Stimulated activated naive B cell treated with anti-CD40 and anti-IgM and Interleukin-4, amounts not matched to agents 10 μg/mL and 1 μg/mL and 100 μg/mL, for 72 hours (primary cell): ENCODE measurements around the gene PRB2.

Experiments
- ATAC-seq, 2 donors: fragments of 150-1000 bp; cut with Tn5 transposase; replicated peaks; 2 replicates each; pipeline ENCODE4 v1.10.0; 2021; ENCODE audit warnings: moderate library complexity in 1 of 2
- DNase-seq: peaks from one replicate; pipeline ENCODE4 v3.0.0; 2021
- H3K27ac Mint-ChIP-seq: one replicate; pipeline ENCODE4 v1.8.0; 2022; ENCODE audit warnings: mild to moderate bottlenecking, mixed read lengths
- H3K27me3 Mint-ChIP-seq, 2 donors: one replicate each; pipeline ENCODE4 v1.8.0; 2022; ENCODE audit warnings: mixed read lengths in 2 of 2
- H3K36me3 Mint-ChIP-seq, 2 donors: one replicate each; pipeline ENCODE4 v1.8.0; 2022; ENCODE audit warnings: mixed read lengths in 2 of 2, mild to moderate bottlenecking in 1 of 2
- H3K4me1 Mint-ChIP-seq, 2 donors: one replicate each; pipeline ENCODE4 v1.8.0; 2022; ENCODE audit warnings: mixed read lengths in 2 of 2, mild to moderate bottlenecking in 1 of 2
- H3K4me3 Mint-ChIP-seq, 2 donors: one replicate each; pipeline ENCODE4 v1.8.0; 2022; ENCODE audit warnings: mild to moderate bottlenecking in 2 of 2, mixed read lengths in 2 of 2, moderate library complexity in 1 of 2
- H3K9me3 Mint-ChIP-seq, 2 donors: one replicate each; pipeline ENCODE4 v1.8.0; 2022; ENCODE audit warnings: mixed read lengths in 2 of 2, mild to moderate bottlenecking in 1 of 2

PRB2 gene

GRCh38 chr12:11344500-11344899, 50.9 kb downstream of the PRB2 start:
- DNase-seq (no peak), ATAC-seq (no peak)
- H3K9me3 Mint-ChIP-seq: peaks cover 2 to 11% of the 10 kb centered on the region in 2 donors
- H3K4me1 Mint-ChIP-seq: no peaks in the 10 kb centered on the region
- H3K27ac Mint-ChIP-seq: no peak overlapping the region
- no peaks in the 10 kb centered on the region for H3K27me3 Mint-ChIP-seq
- no peak overlapping the region for H3K4me3 Mint-ChIP-seq
- peaks cover 1 to 3% of the 10 kb centered on the region in 2 donors for H3K36me3 Mint-ChIP-seq
